HUES64 (cell line): ENCODE results near the gene TNS4.

Source experiments
- H3K27ac ChIP-seq: 2 replicates; pipeline ENCODE4 v1.7.0; 2013; ENCODE audit warnings: low read depth, low read length, inconsistent platforms
- H3K27me3 ChIP-seq: 2 replicates; pipeline ENCODE4 v1.6.1; 2013; ENCODE audit warnings: mild to moderate bottlenecking, low read length; ENCODE audit not compliant: insufficient read depth
- H3K36me3 ChIP-seq: 2 replicates; pipeline ENCODE4 v1.6.1; 2013; ENCODE audit warnings: mild to moderate bottlenecking, low read length; ENCODE audit not compliant: insufficient read depth
- H3K4me1 ChIP-seq: 2 replicates; pipeline ENCODE4 v1.6.1; 2013; ENCODE audit warnings: mild to moderate bottlenecking, low read length, moderate library complexity; ENCODE audit not compliant: insufficient read depth
- H3K4me3 ChIP-seq: 2 replicates; pipeline ENCODE4 v1.5.1; 2013; ENCODE audit warnings: mild to moderate bottlenecking, low read length, moderate library complexity
- H3K9ac ChIP-seq: 2 replicates; pipeline ENCODE4 v1.6.1; 2013; ENCODE audit warnings: mild to moderate bottlenecking, low read depth, low read length
- H3K9me3 ChIP-seq: 2 replicates; pipeline ENCODE4 v1.6.1; 2013; ENCODE audit warnings: low read depth, low read length; ENCODE audit not compliant: insufficient read depth
- whole genome bisulfite sequencing: fragments of 150-250, 120-280 bp; methylation state at CpG from one replicate; pipeline ENCODE4 v1.1.7; 2013; ENCODE audit warnings: missing lambda C conversion rate; 5-methylcytosine and 5-hydroxymethylcytosine counted together

The TNS4 gene

GRCh38 chr17:40534371-40535189 is 33.2 kb upstream of the TNS4 start:
- Histone ChIP-seq H3K9ac (no peak overlapping the region), H3K4me3 (no peak overlapping the region), H3K27me3 (no peaks in the 10 kb centered on the region), H3K27ac (no peak overlapping the region), H3K9me3 (no peaks in the 10 kb centered on the region), H3K36me3 (no peaks in the 10 kb centered on the region), H3K4me1 (no peaks in the 10 kb centered on the region; the same call in 1 of the 2 replicates)
- 80% methylated on average over 11 of the region's 11 CpGs for WGBS

- Histone ChIP-seq H3K4me3 (no peak overlapping the region), H3K27me3 (no peaks in the 10 kb centered on the region), H3K27ac (no peak overlapping the region), H3K9ac (no peak overlapping the region), H3K4me1 (no peaks in the 10 kb centered on the region; the same call in 1 of the 2 replicates), H3K9me3 (no peaks in the 10 kb centered on the region), H3K36me3 (no peaks in the 10 kb centered on the region)
- WGBS: 87% methylated on average over 4 of the region's 4 CpGs
These were observed 32.5 kb upstream of the TNS4 start for GRCh38 chr17:40533896-40534295.

GRCh38 chr17:40532520-40533253 is 31.3 kb upstream of the TNS4 start:
- Histone ChIP-seq H3K27ac (no peak overlapping the region), H3K9ac (no peak overlapping the region), H3K4me1 (no peaks in the 10 kb centered on the region; the same call in 1 of the 2 replicates), H3K4me3 (no peak overlapping the region), H3K27me3 (no peaks in the 10 kb centered on the region), H3K9me3 (no peaks in the 10 kb centered on the region), H3K36me3 (no peaks in the 10 kb centered on the region)
- WGBS: 85% methylated on average over 6 of the region's 6 CpGs

- WGBS: 92% methylated on average over 15 of the region's 15 CpGs
- Histone ChIP-seq H3K27me3 (no peaks in the 10 kb centered on the region), H3K9me3 (no peaks in the 10 kb centered on the region), H3K27ac (no peak overlapping the region), H3K4me3 (no peak overlapping the region), H3K9ac (no peak overlapping the region), H3K4me1 (no peaks in the 10 kb centered on the region; the same call in 1 of the 2 replicates), H3K36me3 (no peaks in the 10 kb centered on the region)
These were observed 29.9 kb upstream of the TNS4 start for GRCh38 chr17:40531051-40531991.

GRCh38 chr17:40530531-40530994 is 29.1 kb upstream of the TNS4 start:
- Histone ChIP-seq H3K36me3 (no peaks in the 10 kb centered on the region), H3K4me3 (no peak overlapping the region), H3K9ac (no peak overlapping the region), H3K4me1 (no peaks in the 10 kb centered on the region; the same call in 1 of the 2 replicates), H3K27ac (no peak overlapping the region), H3K27me3 (no peaks in the 10 kb centered on the region), H3K9me3 (peaks cover under 1% of the 10 kb centered on the region; the same call in 1 of the 2 replicates)
- whole genome bisulfite sequencing: 85% methylated on average over 5 of the region's 5 CpGs

- Histone ChIP-seq H3K36me3 (no peaks in the 10 kb centered on the region), H3K27me3 (no peaks in the 10 kb centered on the region), H3K27ac (no peak overlapping the region), H3K9ac (no peak overlapping the region), H3K4me1 (no peaks in the 10 kb centered on the region; the same call in 1 of the 2 replicates), H3K9me3 (peaks cover 3% of the 10 kb centered on the region; the same call in 1 of the 2 replicates), H3K4me3 (no peak overlapping the region)
- 92% methylated on average over 2 of the region's 2 CpGs for WGBS
These were observed 28.6 kb upstream of the TNS4 start for GRCh38 chr17:40529991-40530390.

- no peak overlapping the region for H3K9ac ChIP-seq
- WGBS: 88% methylated on average over 9 of the region's 10 CpGs
These were observed 27.4 kb upstream of the TNS4 start for GRCh38 chr17:40528692-40529417.

GRCh38 chr17:40526668-40527067 is 25.2 kb upstream of the TNS4 start:
- Histone ChIP-seq H3K4me3 (no peak overlapping the region), H3K4me1 (no peaks in the 10 kb centered on the region), H3K27ac (no peak overlapping the region), H3K27me3 (no peaks in the 10 kb centered on the region), H3K9me3 (peaks cover 3% of the 10 kb centered on the region; the same call in 1 of the 2 replicates), H3K9ac (no peak overlapping the region), H3K36me3 (no peaks in the 10 kb centered on the region)
- WGBS: 86% methylated on average over 5 of the region's 5 CpGs

More at GRCh38 chr17:40528692-40529417, 27.4 kb upstream of the TNS4 start:
- H3K27ac ChIP-seq: no peak overlapping the region
- no peaks in the 10 kb centered on the region for H3K36me3 ChIP-seq
- no peak overlapping the region for H3K4me3 ChIP-seq
- H3K4me1 ChIP-seq: no peaks in the 10 kb centered on the region; the same call in 1 of the 2 replicates
- no peaks in the 10 kb centered on the region for H3K27me3 ChIP-seq
- H3K9me3 ChIP-seq: peaks cover 3% of the 10 kb centered on the region; the same call in 1 of the 2 replicates

- WGBS: 100% methylated on average over 1 of the region's 1 CpG
- H3K27ac ChIP-seq: no peak overlapping the region
- no peak overlapping the region for H3K4me3 ChIP-seq
- H3K9ac ChIP-seq: no peak overlapping the region
- peaks cover 3% of the 10 kb centered on the region; the same call in 1 of the 2 replicates for H3K9me3 ChIP-seq
- no peaks in the 10 kb centered on the region for H3K27me3 ChIP-seq
- H3K4me1 ChIP-seq: no peaks in the 10 kb centered on the region
- no peaks in the 10 kb centered on the region for H3K36me3 ChIP-seq
These were observed 23.9 kb upstream of the TNS4 start for GRCh38 chr17:40525294-40525693.
